Peyer's patch (tissue), 4 donors: ENCODE results near the gene ASXL1.
A peak's percentile ranks its signal among the peaks of the same experiment; 100 is the strongest.

ENCODE experiments used
- POLR2A ChIP-seq, 2 donors: fragments of 450-650 bp; IDR thresholded peaks; one replicate each; pipeline ENCODE4 v1.5.1; 2017; ENCODE audit warnings: antibody characterized with exemption in 2 of 2, mild to moderate bottlenecking in 2 of 2, moderate library complexity in 2 of 2
- TF ChIP-seq, protein P1 (sequence below), 6 experiments: fragments of 450-650 bp in 4 of 6; fragments of 200-600 bp in 2 of 6; sonication (generic) in 1 of 6; IDR thresholded peaks; one replicate each; pipeline ENCODE4 v1.5.1; 2017 to 2019; ENCODE audit warnings: antibody characterized with exemption in 6 of 6, mild to moderate bottlenecking in 3 of 6, moderate library complexity in 1 of 6

DNA sequence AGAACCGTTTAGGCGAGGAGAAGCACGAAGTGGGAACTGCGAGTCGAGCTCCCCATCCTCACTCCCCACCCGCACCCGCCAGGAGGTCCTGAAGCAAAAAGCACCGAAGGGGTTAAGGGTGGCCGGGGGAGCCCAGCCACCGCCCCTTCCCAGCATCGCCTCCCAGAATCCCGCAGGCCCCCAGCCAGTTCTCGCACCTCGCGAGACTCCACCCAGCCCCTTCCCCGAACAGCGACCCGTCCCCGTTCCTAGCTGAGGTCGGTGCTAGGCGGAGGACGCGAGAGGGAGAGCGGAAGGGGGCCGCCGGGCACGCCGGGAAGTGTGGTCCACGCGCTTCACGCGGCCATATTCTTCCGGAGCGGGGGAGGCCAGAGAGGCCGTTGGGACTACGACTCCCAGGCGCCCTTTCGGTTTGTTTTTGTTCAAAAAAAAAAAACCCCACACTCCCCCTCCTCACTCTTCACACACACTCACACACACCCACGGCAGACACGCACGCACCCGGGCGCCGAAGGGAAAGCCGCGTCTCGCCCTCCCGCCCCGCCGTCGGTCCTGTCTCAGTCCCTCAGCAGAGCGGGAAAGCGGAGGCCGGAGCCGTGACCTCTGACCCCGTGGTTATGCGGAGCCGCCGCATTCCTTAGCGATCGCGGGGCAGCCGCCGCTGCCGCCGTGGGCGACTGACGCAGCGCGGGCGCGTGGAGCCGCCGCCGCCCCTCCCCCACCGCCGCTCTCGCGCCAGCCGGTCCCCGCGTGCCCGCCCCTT lies at the start of gene ASXL1:
- TF ChIP-seq, protein P1, sequence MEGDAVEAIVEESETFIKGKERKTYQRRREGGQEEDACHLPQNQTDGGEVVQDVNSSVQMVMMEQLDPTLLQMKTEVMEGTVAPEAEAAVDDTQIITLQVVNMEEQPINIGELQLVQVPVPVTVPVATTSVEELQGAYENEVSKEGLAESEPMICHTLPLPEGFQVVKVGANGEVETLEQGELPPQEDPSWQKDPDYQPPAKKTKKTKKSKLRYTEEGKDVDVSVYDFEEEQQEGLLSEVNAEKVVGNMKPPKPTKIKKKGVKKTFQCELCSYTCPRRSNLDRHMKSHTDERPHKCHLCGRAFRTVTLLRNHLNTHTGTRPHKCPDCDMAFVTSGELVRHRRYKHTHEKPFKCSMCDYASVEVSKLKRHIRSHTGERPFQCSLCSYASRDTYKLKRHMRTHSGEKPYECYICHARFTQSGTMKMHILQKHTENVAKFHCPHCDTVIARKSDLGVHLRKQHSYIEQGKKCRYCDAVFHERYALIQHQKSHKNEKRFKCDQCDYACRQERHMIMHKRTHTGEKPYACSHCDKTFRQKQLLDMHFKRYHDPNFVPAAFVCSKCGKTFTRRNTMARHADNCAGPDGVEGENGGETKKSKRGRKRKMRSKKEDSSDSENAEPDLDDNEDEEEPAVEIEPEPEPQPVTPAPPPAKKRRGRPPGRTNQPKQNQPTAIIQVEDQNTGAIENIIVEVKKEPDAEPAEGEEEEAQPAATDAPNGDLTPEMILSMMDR (IDR thresholded peaks at IDR 0.05): peak in 1 of 6 experiments; percentile 9
- peak in 1 of 2 donors; percentile 43 for TF ChIP-seq POLR2A (IDR thresholded peaks at IDR 0.05)
